Nephron (organoid): ENCODE data around the gene TMEM243.

Source experiments
- H3K27ac Mint-ChIP-seq, 3 experiments: 2 replicates each; pipeline ENCODE4 v1.8.0; 2020; ENCODE audit warnings: mixed read lengths in 3 of 3, mild to moderate bottlenecking in 2 of 3, moderate library complexity in 1 of 3
- H3K27me3 Mint-ChIP-seq: 2 replicates; pipeline ENCODE4 v1.8.0; 2021; ENCODE audit warnings: low read depth, mild to moderate bottlenecking, moderate library complexity, mixed read lengths
- H3K36me3 Mint-ChIP-seq: 2 replicates; pipeline ENCODE4 v1.8.0; 2020; ENCODE audit warnings: low read depth, mixed read lengths
- H3K4me1 Mint-ChIP-seq: 2 replicates; pipeline ENCODE4 v1.8.0; 2020; ENCODE audit warnings: mixed read lengths
- H3K4me3 Mint-ChIP-seq, 3 experiments: 2 replicates each; pipeline ENCODE4 v1.8.0; 2020; ENCODE audit warnings: mild to moderate bottlenecking in 3 of 3, mixed read lengths in 3 of 3, moderate library complexity in 2 of 3
- H3K9me3 Mint-ChIP-seq: 2 replicates; pipeline ENCODE4 v1.8.0; 2020; ENCODE audit warnings: mixed read lengths
- TF ChIP-seq, protein P1 (sequence below), 3 experiments: fragments of 200-600 bp; sonication (generic); IDR thresholded peaks; one replicate each; pipeline ENCODE4 v1.5.0; 2021; ENCODE audit warnings: antibody characterized with exemption in 3 of 3; ENCODE audit not compliant: unreplicated experiment in 3 of 3

TMEM243 gene

DNA sequence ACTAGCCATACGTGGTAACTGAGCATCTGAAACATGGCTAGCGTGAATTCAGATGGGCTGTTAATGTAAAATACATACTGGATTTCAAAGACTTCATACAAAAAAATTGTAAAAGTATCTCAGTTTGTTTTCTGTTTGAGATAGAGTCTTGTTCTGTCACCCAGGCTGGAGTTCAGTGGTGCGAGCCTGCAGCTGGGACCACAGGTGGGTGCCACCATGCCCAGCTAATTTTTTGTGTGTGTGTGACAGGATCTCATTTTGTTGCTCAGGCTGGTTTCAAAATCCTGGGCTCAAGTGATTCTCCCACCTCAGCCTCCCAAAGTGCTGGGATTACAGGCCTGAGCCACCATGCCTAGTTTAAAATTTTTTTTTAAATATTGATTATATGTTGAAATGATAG, 4.5 kb downstream of the TMEM243 start:
- Mint-ChIP-seq H3K9me3 (no peaks in the 10 kb centered on the region), H3K27ac (no peak overlapping the region), H3K4me3 (no peak overlapping the region), H3K4me1 (peaks cover 42% of the 10 kb centered on the region), H3K27me3 (peaks cover 3% of the 10 kb centered on the region), H3K36me3 (peaks cover 15% of the 10 kb centered on the region)
- TF ChIP-seq, protein P1, sequence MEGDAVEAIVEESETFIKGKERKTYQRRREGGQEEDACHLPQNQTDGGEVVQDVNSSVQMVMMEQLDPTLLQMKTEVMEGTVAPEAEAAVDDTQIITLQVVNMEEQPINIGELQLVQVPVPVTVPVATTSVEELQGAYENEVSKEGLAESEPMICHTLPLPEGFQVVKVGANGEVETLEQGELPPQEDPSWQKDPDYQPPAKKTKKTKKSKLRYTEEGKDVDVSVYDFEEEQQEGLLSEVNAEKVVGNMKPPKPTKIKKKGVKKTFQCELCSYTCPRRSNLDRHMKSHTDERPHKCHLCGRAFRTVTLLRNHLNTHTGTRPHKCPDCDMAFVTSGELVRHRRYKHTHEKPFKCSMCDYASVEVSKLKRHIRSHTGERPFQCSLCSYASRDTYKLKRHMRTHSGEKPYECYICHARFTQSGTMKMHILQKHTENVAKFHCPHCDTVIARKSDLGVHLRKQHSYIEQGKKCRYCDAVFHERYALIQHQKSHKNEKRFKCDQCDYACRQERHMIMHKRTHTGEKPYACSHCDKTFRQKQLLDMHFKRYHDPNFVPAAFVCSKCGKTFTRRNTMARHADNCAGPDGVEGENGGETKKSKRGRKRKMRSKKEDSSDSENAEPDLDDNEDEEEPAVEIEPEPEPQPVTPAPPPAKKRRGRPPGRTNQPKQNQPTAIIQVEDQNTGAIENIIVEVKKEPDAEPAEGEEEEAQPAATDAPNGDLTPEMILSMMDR (IDR thresholded peaks at IDR 0.05; ENCODE audit: unreplicated experiment in 3 of 3), result no peak

DNA sequence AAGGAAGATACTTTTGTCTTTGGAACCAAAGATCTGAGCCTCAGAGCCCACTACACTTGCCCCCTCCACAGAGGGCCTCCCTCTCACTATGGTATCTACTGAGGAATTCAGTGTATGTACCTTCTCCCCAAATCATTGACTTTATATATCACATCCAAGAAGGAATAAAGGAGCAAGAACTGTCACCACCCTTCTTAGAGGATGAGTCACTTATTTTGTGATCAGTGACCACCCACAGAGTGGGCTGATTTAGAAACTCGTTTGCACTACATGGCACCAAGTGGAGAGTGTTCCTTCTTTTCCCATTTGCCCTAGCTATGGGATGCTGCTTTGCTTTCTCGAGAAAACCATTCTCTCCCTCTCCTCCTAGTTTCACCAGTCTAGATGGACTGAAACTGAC, 5.7 kb downstream of the TMEM243 start:
- H3K36me3 Mint-ChIP-seq, result peaks cover 24% of the 10 kb centered on the region
- no peaks in the 10 kb centered on the region for H3K9me3 Mint-ChIP-seq
- no peak overlapping the region for H3K4me3 Mint-ChIP-seq
- no peaks in the 10 kb centered on the region for H3K27me3 Mint-ChIP-seq
- H3K4me1 Mint-ChIP-seq, result peaks cover 33% of the 10 kb centered on the region
- H3K27ac Mint-ChIP-seq, result no peak overlapping the region
- TF ChIP-seq, protein P1 (IDR thresholded peaks at IDR 0.05; ENCODE audit: unreplicated experiment in 3 of 3), result no peak

DNA sequence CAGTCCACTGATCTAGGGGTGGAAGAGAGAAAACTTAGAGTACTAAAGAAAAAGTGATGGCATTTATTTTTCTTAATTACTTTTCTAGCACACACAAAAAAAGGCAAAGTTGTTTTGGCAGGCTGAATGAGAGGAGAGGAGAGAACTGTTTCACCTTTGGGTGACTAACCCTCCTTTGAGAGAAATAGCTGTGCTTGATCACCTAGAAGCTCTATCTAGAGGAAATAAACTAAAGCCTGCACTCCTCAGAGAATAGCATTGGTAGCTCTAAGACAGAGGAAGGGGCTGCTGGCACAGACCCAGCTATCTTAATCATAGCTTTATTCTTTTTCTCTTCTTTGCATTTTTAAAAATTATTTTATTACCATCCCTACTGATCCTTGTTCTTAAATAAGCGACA, 6.3 kb downstream of the TMEM243 start:
- peaks cover 29% of the 10 kb centered on the region for H3K36me3 Mint-ChIP-seq
- H3K4me3 Mint-ChIP-seq, result no peak overlapping the region
- peaks cover 28% of the 10 kb centered on the region for H3K4me1 Mint-ChIP-seq
- peaks cover 3% of the 10 kb centered on the region for H3K9me3 Mint-ChIP-seq
- H3K27me3 Mint-ChIP-seq, result no peaks in the 10 kb centered on the region
- no peak overlapping the region for H3K27ac Mint-ChIP-seq
- TF ChIP-seq, protein P1 (IDR thresholded peaks at IDR 0.05; ENCODE audit: unreplicated experiment in 3 of 3), result no peak

DNA sequence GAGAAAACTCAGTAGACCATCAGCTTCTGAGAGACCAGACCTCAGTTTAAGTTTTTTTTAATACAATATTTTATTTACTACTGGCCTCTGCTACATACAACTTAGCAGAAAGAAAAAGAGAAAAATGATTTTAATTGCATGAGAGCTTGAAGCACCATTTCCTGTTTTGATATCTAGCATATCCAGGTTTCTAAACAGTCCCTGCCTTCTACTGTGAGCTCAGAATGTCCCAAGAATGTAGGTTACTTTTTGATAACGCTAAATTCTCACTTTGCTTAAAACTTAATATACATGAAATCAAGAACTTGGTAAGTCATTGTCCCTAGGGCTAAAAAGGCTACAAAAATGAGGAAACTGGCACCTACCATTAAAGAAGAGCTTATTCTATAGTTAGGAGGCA, 7.0 kb downstream of the TMEM243 start:
- peaks cover 10% of the 10 kb centered on the region for H3K9me3 Mint-ChIP-seq
- no peaks in the 10 kb centered on the region for H3K27me3 Mint-ChIP-seq
- peaks cover 37% of the 10 kb centered on the region for H3K36me3 Mint-ChIP-seq
- H3K4me1 Mint-ChIP-seq, result peaks cover 23% of the 10 kb centered on the region
- no peak overlapping the region for H3K27ac Mint-ChIP-seq
- no peak overlapping the region for H3K4me3 Mint-ChIP-seq
- TF ChIP-seq, protein P1 (IDR thresholded peaks at IDR 0.05; ENCODE audit: unreplicated experiment in 3 of 3), result no peak

DNA sequence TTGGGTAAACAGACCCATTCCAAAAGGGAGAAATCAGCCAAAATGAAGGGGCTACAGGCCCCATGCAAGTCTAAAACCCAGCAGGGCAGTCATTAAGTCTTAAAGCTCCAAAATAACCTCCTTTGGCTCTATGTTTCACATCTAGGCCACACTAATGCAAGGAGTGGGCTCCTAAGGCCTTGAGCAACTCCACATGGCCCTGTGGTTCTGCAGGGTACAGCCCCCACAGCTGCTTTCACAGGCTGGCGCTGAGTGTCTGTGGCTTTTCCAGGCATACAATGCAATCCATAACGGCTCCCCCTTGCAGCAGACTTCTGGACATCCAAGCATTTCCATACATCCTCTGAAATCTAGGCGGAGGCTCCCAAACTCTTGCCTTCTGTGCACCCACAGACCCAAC, 9.0 kb downstream of the TMEM243 start:
- H3K4me1 Mint-ChIP-seq, result peaks cover 14% of the 10 kb centered on the region
- TF ChIP-seq, protein P1 (IDR thresholded peaks at IDR 0.05; ENCODE audit: unreplicated experiment in 3 of 3), result no peak
- peaks cover 19% of the 10 kb centered on the region for H3K9me3 Mint-ChIP-seq
- H3K27ac Mint-ChIP-seq, result no peak overlapping the region
- H3K36me3 Mint-ChIP-seq, result peaks cover 47% of the 10 kb centered on the region
- no peak overlapping the region for H3K4me3 Mint-ChIP-seq
- H3K27me3 Mint-ChIP-seq, result no peaks in the 10 kb centered on the region

DNA sequence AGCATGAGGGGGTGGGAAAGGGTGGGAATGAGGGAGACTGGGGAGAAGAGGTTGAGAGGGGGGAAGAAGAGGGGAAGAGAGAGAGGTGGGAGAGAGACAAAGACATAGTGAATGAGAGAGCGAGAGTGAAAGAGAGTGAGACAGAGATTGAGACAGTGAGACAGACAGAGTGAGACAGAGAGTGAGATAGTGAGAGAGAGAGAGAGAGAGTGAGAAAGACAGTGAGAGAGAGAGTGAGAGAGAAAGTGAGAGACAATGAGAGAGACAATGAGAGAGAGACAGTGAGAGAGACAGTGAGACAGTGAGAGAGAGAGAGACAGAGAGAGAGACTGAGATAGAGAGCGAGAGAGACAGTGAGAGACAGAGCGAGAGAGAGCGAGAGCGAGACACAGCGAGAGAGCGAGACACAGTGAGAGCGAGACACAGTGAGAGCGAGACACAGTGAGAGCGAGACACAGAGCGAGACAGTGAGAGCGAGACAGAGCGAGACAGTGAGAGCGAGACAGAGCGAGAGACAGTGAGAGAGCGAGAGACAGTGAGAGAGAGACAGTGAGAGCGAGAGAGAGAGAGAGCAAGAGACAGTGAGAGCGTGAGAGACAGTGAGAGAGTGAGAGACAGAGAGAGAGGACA, 10.1 kb downstream of the TMEM243 start:
- TF ChIP-seq, protein P1 (IDR thresholded peaks at IDR 0.05; ENCODE audit: unreplicated experiment in 3 of 3), result no peak
- no peak overlapping the region for H3K27ac Mint-ChIP-seq

More for the DNA sequence above, 10.1 kb downstream of the TMEM243 start:
- H3K27me3 Mint-ChIP-seq, result no peaks in the 10 kb centered on the region
- H3K9me3 Mint-ChIP-seq, result peaks cover 23% of the 10 kb centered on the region
- peaks cover 50% of the 10 kb centered on the region for H3K36me3 Mint-ChIP-seq
- peaks cover 14% of the 10 kb centered on the region for H3K4me1 Mint-ChIP-seq
- H3K4me3 Mint-ChIP-seq, result no peak overlapping the region
